ENCODE data around the gene LAMA3.

The LAMA3 gene

DNA sequence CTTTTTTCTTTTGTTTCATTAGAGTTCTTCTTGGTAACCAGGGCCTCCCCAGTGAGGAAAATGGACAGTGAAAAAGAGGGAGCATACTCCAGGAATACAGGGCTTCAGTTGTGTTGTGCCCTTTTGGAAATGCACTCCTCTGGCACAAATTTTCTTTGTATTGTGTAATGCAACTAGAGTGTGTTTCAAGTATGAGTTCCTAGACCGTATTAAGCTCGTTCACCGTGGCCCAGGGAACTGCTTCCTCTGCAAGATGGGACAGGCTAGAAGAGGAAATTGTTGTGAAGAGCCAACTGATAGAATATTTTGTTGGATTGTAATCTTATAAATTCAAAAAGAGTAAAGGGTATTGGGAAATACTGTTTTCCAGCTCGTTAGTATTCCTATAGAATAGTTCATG, 188.1 kb downstream of the LAMA3 start:
- no peak for DNase-seq (ENCODE audit: low spot score)

- no peak for DNase-seq (ENCODE audit: low spot score)
Measured at GRCh38 chr18:23878336-23878900, 189.2 kb downstream of the LAMA3 start.

DNA sequence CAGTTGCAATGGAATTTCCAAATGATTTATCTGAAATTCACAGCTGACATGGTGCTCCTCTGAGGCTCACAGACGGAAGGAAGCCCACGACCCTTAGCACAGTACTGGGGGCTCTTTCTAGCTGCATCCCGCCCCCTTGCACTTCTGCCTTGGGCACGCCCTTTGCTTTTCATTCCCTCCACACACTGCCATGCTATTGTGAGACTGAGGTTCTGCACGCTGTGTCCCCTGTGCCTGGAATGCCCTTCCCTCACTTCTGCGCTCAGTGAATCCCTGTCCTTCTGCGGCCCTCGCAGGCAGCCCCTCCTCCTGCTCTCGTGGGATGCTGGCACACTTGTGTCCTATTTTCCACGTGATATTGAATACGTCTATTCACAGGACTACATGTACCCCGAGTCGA, 189.9 kb downstream of the LAMA3 start:
- no peak for DNase-seq (ENCODE audit: low spot score)

GRCh38 chr18:23879544-23879943, 190.3 kb downstream of the LAMA3 start:
- DNase-seq (ENCODE audit: low spot score), result no peak

DNA sequence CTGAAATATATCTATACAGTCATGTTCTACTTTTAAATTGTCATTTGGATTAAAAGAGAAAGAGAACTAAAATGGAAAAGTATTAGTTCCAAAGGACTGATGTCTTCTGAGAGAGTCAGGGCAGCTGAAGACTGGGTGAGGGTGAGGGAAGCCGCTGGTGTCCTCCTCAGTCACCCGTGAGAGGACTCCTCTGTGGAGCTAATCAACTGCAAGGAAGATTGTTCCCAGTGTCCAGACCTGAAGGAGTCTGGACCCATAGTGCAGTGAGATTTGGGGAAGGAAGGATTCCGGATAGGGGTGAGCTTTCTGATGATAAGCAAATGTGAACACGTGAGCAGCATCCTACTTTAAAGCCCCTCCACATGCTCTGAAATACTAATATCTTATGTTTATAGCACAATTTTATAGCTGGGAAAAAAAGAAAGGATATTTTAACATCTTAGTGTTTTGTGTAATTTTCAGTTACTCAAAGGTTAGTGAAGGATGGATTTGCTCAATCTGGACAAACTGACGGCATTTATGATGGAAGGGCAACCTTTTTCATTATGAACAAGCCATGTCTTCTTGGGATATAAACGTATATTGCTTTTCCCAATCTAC, 190.8 kb downstream of the LAMA3 start:
- DNase-seq (ENCODE audit: low spot score), result no peak

DNA sequence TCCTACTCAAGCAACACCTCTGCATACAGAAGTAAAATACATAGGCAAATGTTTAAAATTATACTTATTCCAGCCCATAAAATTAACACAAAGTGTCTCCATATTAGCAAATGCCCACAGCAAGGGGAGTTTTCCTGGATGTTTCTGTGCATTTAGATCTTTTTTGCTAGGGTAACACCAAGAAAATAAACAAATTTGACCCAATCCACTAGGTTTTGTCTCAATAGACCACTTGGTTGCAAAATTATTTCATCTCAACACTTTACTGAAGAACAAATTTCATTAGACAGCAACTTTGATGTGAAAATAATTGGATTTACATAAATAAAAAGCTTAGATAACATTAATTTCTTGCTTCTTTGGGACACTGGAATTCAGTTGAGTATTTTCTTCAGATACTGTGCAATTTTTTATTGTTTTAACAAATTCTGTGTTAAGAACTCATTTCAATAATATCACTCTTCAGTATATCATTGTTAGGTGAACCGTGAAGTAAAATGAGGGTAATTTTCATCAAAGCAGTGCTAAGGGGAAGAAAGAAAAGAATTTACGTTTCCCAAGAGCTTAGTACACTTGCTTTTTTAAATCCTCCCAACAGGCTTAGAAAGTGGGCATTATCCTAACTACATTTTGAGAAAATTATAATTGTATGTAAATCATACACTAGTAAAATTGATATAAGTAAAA, 191.8 kb downstream of the LAMA3 start:
- no peak for DNase-seq (ENCODE audit: low spot score)

- no peak for DNase-seq (ENCODE audit: low spot score)
Measured at GRCh38 chr18:23881778-23882177, 192.5 kb downstream of the LAMA3 start.

GRCh38 chr18:23882616-23883276, 193.5 kb downstream of the LAMA3 start:
- DNase-seq (ENCODE audit: low spot score), result no peak

- DNase-seq (ENCODE audit: low spot score), result no peak
Measured at GRCh38 chr18:23883277-23883790, 194.1 kb downstream of the LAMA3 start.

GRCh38 chr18:23884681-23885375, 195.6 kb downstream of the LAMA3 start:
- DNase-seq (ENCODE audit: low spot score), result no peak

DNA sequence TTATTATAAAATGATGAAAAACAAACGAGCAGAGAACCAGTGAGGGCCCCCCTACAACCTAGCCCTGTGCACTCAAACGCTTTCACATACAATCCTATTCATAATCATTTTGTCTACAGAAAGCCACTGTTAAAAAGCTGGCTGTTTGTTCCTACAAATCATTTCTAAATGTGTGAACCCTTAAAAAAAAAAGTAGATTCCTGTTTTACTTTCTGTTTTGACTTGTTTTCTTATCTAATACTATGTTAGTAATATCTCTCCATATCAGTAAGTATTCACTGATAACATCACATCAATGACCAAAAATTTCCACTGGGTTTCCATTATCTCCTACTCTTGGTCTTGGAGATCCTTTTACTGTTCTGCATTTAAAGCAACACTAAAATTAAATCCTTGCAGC, 196.5 kb downstream of the LAMA3 start:
- DNase-seq (ENCODE audit: low spot score), result no peak

- DNase-seq (ENCODE audit: low spot score), result no peak
Measured at GRCh38 chr18:23887035-23887434, 197.8 kb downstream of the LAMA3 start.

DNA sequence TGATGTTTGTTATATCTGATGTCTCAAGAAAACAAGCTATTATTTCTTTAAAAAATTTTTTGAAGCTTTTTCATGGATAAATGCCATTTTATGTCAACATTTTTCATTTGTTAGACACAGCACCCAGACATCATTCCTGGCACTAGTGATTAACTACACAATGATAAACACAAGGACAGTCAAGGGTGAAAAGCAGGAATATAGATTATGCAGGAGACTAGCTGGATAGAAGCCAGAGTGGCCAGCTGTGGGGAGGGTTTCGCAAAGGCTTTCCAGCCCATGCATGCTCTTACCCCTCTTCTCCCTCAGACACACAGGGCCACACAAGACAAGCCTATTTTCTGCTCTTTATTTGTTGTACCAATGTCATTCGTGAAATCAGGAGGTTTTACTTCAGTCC, 198.2 kb downstream of the LAMA3 start:
- no peak for DNase-seq (ENCODE audit: low spot score)

GRCh38 chr18:23888881-23889280, 199.6 kb downstream of the LAMA3 start:
- DNase-seq (ENCODE audit: low spot score), result no peak

DNA sequence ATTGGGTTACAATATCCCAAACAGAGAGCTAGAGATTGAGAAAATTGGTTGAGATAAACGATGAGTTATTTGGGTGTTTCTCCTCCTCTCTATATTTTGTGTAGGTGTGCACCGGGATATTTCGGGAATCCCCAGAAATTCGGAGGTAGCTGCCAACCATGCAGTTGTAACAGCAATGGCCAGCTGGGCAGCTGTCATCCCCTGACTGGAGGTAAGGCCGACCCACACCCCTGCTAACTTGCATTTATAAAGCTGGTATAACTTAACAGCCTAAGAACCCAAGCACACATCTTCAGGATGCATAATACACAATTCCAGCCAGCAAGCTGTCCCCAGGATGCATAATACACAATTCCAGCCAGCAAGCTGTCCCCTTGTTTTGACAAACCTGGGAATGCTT, 200.7 kb downstream of the LAMA3 start:
- DNase-seq (ENCODE audit: low spot score), result no peak

GRCh38 chr18:23890589-23890988, 201.3 kb downstream of the LAMA3 start:
- peak; percentile 59 for DNase-seq (ENCODE audit: low spot score)

- DNase-seq (ENCODE audit: low spot score), result no peak
Measured at GRCh38 chr18:23893653-23894052, 204.4 kb downstream of the LAMA3 start.

- DNase-seq (ENCODE audit: low spot score), result no peak
Measured at GRCh38 chr18:23894661-23895175, 205.5 kb downstream of the LAMA3 start.

- DNase-seq (ENCODE audit: low spot score), result no peak
Measured at GRCh38 chr18:23897291-23897690, 208.0 kb downstream of the LAMA3 start.

DNA sequence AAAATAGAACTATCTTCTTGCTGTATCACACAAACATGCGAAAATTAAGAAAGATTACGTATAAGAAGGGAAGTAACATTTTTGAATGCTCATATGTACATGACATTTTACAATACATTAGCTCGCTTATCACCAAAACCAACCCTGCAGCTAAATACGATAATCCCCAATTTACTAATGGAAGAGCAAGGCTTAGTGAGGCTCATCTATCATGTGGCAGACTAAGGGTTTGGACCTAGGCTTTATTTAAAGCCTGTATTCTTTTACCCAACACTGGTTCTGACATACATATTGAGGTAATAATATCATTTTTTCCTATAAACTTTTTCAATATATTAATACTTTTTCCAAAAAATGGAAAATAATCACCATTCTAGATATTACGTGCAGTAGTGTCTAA, 208.5 kb downstream of the LAMA3 start:
- no peak for DNase-seq (ENCODE audit: low spot score)

GRCh38 chr18:23900994-23901393, 211.7 kb downstream of the LAMA3 start:
- no peak for DNase-seq (ENCODE audit: low spot score)

- DNase-seq (ENCODE audit: low spot score), result no peak
Measured at GRCh38 chr18:23902396-23902795, 213.1 kb downstream of the LAMA3 start.

Data from AG20443 (cell line).